SK-N-SH (cell line): ENCODE measurements around the gene USP13.

Source experiments
- CTCF ChIP-seq: fragments of 200-600 bp; sonication (generic); IDR thresholded peaks from 2 replicates; pipeline ENCODE4 v1.6.1; 2017; ENCODE audit warnings: antibody characterized with exemption, mild to moderate bottlenecking, moderate library complexity
- EZH2phosphoT487 ChIP-seq: fragments of 200-600 bp; sonication (generic); IDR thresholded peaks from 2 replicates; pipeline ENCODE4 v1.6.1; 2017; ENCODE audit warnings: low read depth, mixed run types, mild to moderate bottlenecking, antibody characterized with exemption, moderate library complexity, borderline replicate concordance
- MAX ChIP-seq: IDR thresholded peaks from 2 replicates; pipeline ENCODE4 v1.4.0; 2012; ENCODE audit warnings: low read depth
- POLR2AphosphoS5 ChIP-seq: IDR thresholded peaks from 2 replicates; pipeline ENCODE4 v1.6.1; 2012; ENCODE audit warnings: low read depth, low read length
- SMC3 ChIP-seq: IDR thresholded peaks from 2 replicates; pipeline ENCODE4 v1.6.1; 2012; ENCODE audit warnings: low read depth, low read length, improper control_type of control experiment

DNA sequence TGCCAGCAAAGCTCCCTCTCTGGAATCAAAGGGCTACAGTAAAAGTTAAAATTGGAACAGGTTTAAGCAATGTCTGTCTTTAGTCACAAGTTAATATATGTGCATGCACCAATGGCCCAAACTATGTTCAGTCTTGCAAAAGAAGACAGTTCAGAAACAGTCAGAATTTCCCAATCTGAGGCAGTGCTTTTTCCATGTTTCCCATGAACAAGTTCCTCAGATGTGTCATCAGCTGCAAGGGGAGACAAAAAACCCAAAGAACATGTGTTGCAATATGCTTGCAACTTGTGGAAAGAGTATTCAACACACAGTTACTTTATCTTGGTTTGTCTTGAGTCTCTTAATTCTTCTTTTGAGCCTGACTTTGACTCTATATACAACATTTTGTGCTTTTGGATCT, 148.4 kb downstream of the USP13 start:
- TF ChIP-seq CTCF (no peak), EZH2phosphoT487 (no peak), SMC3 (no peak), POLR2AphosphoS5 (no peak), MAX (no peak)
